GM23338 (cell line): ENCODE measurements around the gene CLCN4. TPM values are rescaled to one million over a fixed set of nuclear protein-coding genes. Genes with fewer than 3 reads are reported as not detected.

ENCODE experiments used
- ATAC-seq: fragments of 200-7000 bp; cut with Tn5 transposase; 3 replicates; pipeline ENCODE4 v1.9.1; 2020
- DNase-seq: peaks from one replicate; pipeline ENCODE4 v3.0.0-alpha.2; 2015; ENCODE audit warnings: low spot score
- H2AFZ ChIP-seq: fragments of 200-600 bp; sonication (generic); 2 replicates; pipeline ENCODE4 v1.8.0; 2016; ENCODE audit warnings: antibody characterized with exemption, mild to moderate bottlenecking, moderate library complexity
- H3F3A ChIP-seq: fragments of 200-600 bp; sonication (generic); replicated peaks from 2 replicates; pipeline ENCODE4 v1.8.0; 2017; ENCODE audit warnings: antibody characterized with exemption, mixed run types, low read depth
- H3K27ac ChIP-seq: fragments of 200-600 bp; sonication (generic); 2 replicates; pipeline ENCODE4 v1.6.1; 2016; ENCODE audit warnings: low read depth
- H3K27me3 ChIP-seq: fragments of 200-600 bp; sonication (generic); 2 replicates; pipeline ENCODE4 v1.8.0; 2016; ENCODE audit warnings: mild to moderate bottlenecking, mixed run types, moderate library complexity; ENCODE audit not compliant: insufficient read depth
- H3K36me3 ChIP-seq: fragments of 200-600 bp; sonication (generic); 2 replicates; pipeline ENCODE4 v1.8.0; 2016; ENCODE audit warnings: mild to moderate bottlenecking; ENCODE audit not compliant: insufficient read depth
- H3K4me1 ChIP-seq: fragments of 200-600 bp; sonication (generic); 2 replicates; pipeline ENCODE4 v1.8.0; 2016; ENCODE audit warnings: mild to moderate bottlenecking, moderate library complexity; ENCODE audit not compliant: insufficient read depth
- H3K4me2 ChIP-seq: fragments of 200-600 bp; sonication (generic); 2 replicates; pipeline ENCODE4 v1.7.1; 2017; ENCODE audit warnings: mixed run types
- H3K4me3 ChIP-seq: fragments of 200-600 bp; sonication (generic); 2 replicates; pipeline ENCODE4 v1.6.1; 2016; ENCODE audit warnings: mixed run types
- H3K79me2 ChIP-seq: fragments of 200-600 bp; sonication (generic); replicated peaks from 2 replicates; pipeline ENCODE4 v1.8.0; 2017; ENCODE audit warnings: mild to moderate bottlenecking; ENCODE audit not compliant: insufficient read depth
- H3K9me2 ChIP-seq: fragments of 200-600 bp; sonication (generic); 2 replicates; pipeline ENCODE4 v1.8.0; 2017; ENCODE audit not compliant: insufficient read depth
- H4K20me1 ChIP-seq: fragments of 200-600 bp; sonication (generic); replicated peaks from 2 replicates; pipeline ENCODE4 v1.8.0; 2017; ENCODE audit warnings: mild to moderate bottlenecking; ENCODE audit not compliant: insufficient read depth
- H3K27ac Mint-ChIP-seq: 2 replicates; pipeline ENCODE4 v1.8.0; 2020; ENCODE audit warnings: inconsistent platforms, mild to moderate bottlenecking, moderate library complexity, mixed read lengths
- H3K27me3 Mint-ChIP-seq: 3 replicates; pipeline ENCODE4 v1.8.0; 2022; ENCODE audit warnings: low read depth, mild to moderate bottlenecking, moderate library complexity, mixed read lengths, inconsistent platforms; ENCODE audit not compliant: insufficient read depth, poor library complexity
- H3K36me3 Mint-ChIP-seq: 3 replicates; pipeline ENCODE4 v1.8.0; 2021; ENCODE audit warnings: low read depth, mild to moderate bottlenecking, inconsistent platforms, moderate library complexity, mixed read lengths
- H3K4me1 Mint-ChIP-seq: 3 replicates; pipeline ENCODE4 v1.8.0; 2020; ENCODE audit warnings: mild to moderate bottlenecking, inconsistent platforms, mixed read lengths
- H3K4me3 Mint-ChIP-seq: 3 replicates; pipeline ENCODE4 v1.8.0; 2021; ENCODE audit warnings: moderate library complexity, mild to moderate bottlenecking, inconsistent platforms, mixed read lengths
- H3K9me3 Mint-ChIP-seq: 3 replicates; pipeline ENCODE4 v1.8.0; 2020; ENCODE audit warnings: moderate library complexity, mild to moderate bottlenecking, inconsistent platforms, mixed read lengths
- CREB1 ChIP-seq: fragments of 250-450 bp; sonication (Bioruptor Pico); IDR thresholded peaks from 2 replicates; pipeline ENCODE4 v1.5.0; 2020; ENCODE audit warnings: low read depth, mild to moderate bottlenecking, moderate library complexity
- CTCF ChIP-seq, 2 experiments: fragments of 200-600 bp in 1 of 2; sonication (generic) in 1 of 2; conservative IDR thresholded peaks; 2 replicates each; pipeline versions ENCODE4 v1.5.1 to v1.6.1; 2016 to 2017; ENCODE audit warnings: antibody characterized with exemption in 2 of 2, low read depth in 2 of 2, mild to moderate bottlenecking in 2 of 2, moderate library complexity in 1 of 2
- ETS1 ChIP-seq: IDR thresholded peaks from 2 replicates; pipeline ENCODE4 v1.6.1; 2016; ENCODE audit warnings: antibody characterized with exemption
- EZH2 ChIP-seq: fragments of 200-600 bp; sonication (generic); IDR thresholded peaks from one replicate; pipeline ENCODE4 v1.8.0; 2017; ENCODE audit warnings: antibody characterized with exemption, mild to moderate bottlenecking, low read depth; ENCODE audit not compliant: unreplicated experiment
- EZH2phosphoT487 ChIP-seq: fragments of 200-600 bp; sonication (generic); IDR thresholded peaks from one replicate; pipeline ENCODE4 v1.8.1; 2018; ENCODE audit warnings: antibody characterized with exemption; ENCODE audit not compliant: unreplicated experiment
- JUNB ChIP-seq: IDR thresholded peaks from one replicate; pipeline ENCODE4 v1.6.1; 2016; ENCODE audit warnings: antibody characterized with exemption; ENCODE audit not compliant: unreplicated experiment
- NANOG ChIP-seq: IDR thresholded peaks from 2 replicates; pipeline ENCODE4 v1.6.1; 2016; ENCODE audit warnings: antibody characterized with exemption, borderline replicate concordance
- POLR2AphosphoS5 ChIP-seq: IDR thresholded peaks from 2 replicates; pipeline ENCODE4 v1.6.1; 2016; ENCODE audit warnings: antibody characterized with exemption, low read depth
- REST ChIP-seq: IDR thresholded peaks from one replicate; pipeline ENCODE4 v1.6.1; 2018; ENCODE audit warnings: antibody characterized with exemption; ENCODE audit not compliant: unreplicated experiment
- STAT1 ChIP-seq: IDR thresholded peaks from one replicate; pipeline ENCODE4 v1.6.1; 2016; ENCODE audit warnings: antibody characterized with exemption; ENCODE audit not compliant: unreplicated experiment
- ZNF114 ChIP-seq: fragments of 250-450 bp; sonication (Bioruptor Pico); IDR thresholded peaks from 2 replicates; pipeline ENCODE4 v1.5.0; 2020; ENCODE audit warnings: mild to moderate bottlenecking, moderate library complexity
- ZNF331 ChIP-seq: fragments of 250-450 bp; sonication (Bioruptor Pico); IDR thresholded peaks from 2 replicates; pipeline ENCODE4 v1.5.0; 2020; ENCODE audit warnings: low read depth, mild to moderate bottlenecking, moderate library complexity
- ZNF462 ChIP-seq: fragments of 250-450 bp; sonication (Bioruptor Pico); IDR thresholded peaks from 2 replicates; pipeline ENCODE4 v1.5.0; 2020; ENCODE audit warnings: mild to moderate bottlenecking, moderate library complexity
- polyA plus RNA-seq: library from polyadenylated mRNA; unstranded; fragments of >200 nt; fragmentation: Nextera tagmentation; extraction: Ambion mirVana; gene quantifications from 2 replicates; pipeline ENCODE4 v1.2.1, GENCODE V29; 2016
- total RNA-seq: library from RNA; depleted of rRNA; stranded (reverse); fragments of >200 nt; shearing (Covaris generic); gene quantifications from 2 replicates; pipeline ENCODE4 v1.2.3, GENCODE V29; 2014

Gene CLCN4
- total and polyA plus RNA-seq, 2 experiments from 2014 or later: 1.2 to 4.9 TPM

- H3K4me2 ChIP-seq: no peak overlapping the region
- H3K4me3 Mint-ChIP-seq: no peak overlapping the region
- DNase-seq (no peak), ATAC-seq (no peak)
- no peaks in the 10 kb centered on the region for H3K27me3 Mint-ChIP-seq
- H3K4me1 Mint-ChIP-seq: no peaks in the 10 kb centered on the region
- no peaks in the 10 kb centered on the region for H3F3A ChIP-seq
- no peaks in the 10 kb centered on the region; the same call in 2 of the 3 replicates for H3K9me3 Mint-ChIP-seq
- no peak for TF ChIP-seq NANOG
- no peak for TF ChIP-seq REST
- no peak for TF ChIP-seq STAT1
- TF ChIP-seq ZNF331 (CRISPR knock-in tag): no peak
- TF ChIP-seq CREB1: no peak
- TF ChIP-seq ETS1: no peak
- TF ChIP-seq EZH2: no peak
- TF ChIP-seq CTCF (conservative IDR thresholded peaks at IDR 0.05; ENCODE audit: low read depth in 2 of 2): no peak
- TF ChIP-seq ZNF114 (CRISPR knock-in tag): no peak
- TF ChIP-seq EZH2phosphoT487: no peak
- no peak for TF ChIP-seq ZNF462 (CRISPR knock-in tag)
- no peak for TF ChIP-seq JUNB
- TF ChIP-seq POLR2AphosphoS5: no peak
- H3K27me3 ChIP-seq: no peaks in the 10 kb centered on the region
- H3K36me3 Mint-ChIP-seq: peaks cover 13% of the 10 kb centered on the region
- H3K27ac ChIP-seq: no peak overlapping the region
- H3K9me2 ChIP-seq: no peaks in the 10 kb centered on the region
- H4K20me1 ChIP-seq: no peaks in the 10 kb centered on the region
- H3K36me3 ChIP-seq: no peaks in the 10 kb centered on the region
- no peaks in the 10 kb centered on the region for H3K4me1 ChIP-seq
- H3K27ac Mint-ChIP-seq: no peak overlapping the region
- H3K79me2 ChIP-seq: no peaks in the 10 kb centered on the region
- H2AFZ ChIP-seq: no peak overlapping the region
- no peak overlapping the region for H3K4me3 ChIP-seq
Observed at GRCh38 chrX:10195947-10196346, 39.2 kb downstream of the CLCN4 start.
